ENCODE data around the gene BSDC1.

DNA sequence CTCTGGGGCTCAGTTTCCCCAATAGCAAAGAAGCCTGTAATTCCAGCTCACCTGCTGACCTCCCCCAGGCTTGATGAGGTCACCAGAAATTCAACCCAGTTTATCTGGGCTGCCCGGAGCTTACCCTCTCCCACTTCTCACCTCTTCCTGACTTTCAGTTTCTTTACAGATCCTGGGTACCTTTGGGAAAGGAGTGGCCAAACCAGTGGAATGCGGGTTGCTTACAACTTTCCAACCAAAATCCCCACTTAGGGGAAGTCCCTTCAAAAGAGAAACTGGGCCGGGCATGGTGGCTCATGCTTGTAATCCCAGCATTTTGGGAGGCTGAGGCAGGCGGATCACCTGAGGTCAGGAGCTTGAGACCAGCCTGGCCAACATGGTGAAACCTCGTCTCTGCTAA is 52.3 kb downstream of the BSDC1 start:
- no peak for TF ChIP-seq CTCF (CRISPR knock-in tag; IDR thresholded peaks at IDR 0.05)
- no peak for TF ChIP-seq HDAC2 (CRISPR knock-in tag; IDR thresholded peaks at IDR 0.05)
- no peak for TF ChIP-seq REST (IDR thresholded peaks at IDR 0.05; ENCODE audit: borderline replicate concordance in 1 of 2, low read depth in 1 of 2, low read length in 2 of 2)
- no peak for TF ChIP-seq ZNF12 (CRISPR knock-in tag; IDR thresholded peaks at IDR 0.05)

All from HepG2 (cell line).